CD4-positive, alpha-beta T cell treated with Interleukin-2 at 100 ng/mL for 4 hours (primary cell): Measurements from ENCODE around the gene APBA2.

ENCODE experiments used
- DNase-seq: peaks from one replicate; pipeline ENCODE4 v3.0.0-alpha.2; 2020; ENCODE audit warnings: low spot score

Gene APBA2

GRCh38 chr15:29058903-29059539 lies 173.2 kb downstream of the APBA2 start:
- DNase-seq, result no peak

DNA sequence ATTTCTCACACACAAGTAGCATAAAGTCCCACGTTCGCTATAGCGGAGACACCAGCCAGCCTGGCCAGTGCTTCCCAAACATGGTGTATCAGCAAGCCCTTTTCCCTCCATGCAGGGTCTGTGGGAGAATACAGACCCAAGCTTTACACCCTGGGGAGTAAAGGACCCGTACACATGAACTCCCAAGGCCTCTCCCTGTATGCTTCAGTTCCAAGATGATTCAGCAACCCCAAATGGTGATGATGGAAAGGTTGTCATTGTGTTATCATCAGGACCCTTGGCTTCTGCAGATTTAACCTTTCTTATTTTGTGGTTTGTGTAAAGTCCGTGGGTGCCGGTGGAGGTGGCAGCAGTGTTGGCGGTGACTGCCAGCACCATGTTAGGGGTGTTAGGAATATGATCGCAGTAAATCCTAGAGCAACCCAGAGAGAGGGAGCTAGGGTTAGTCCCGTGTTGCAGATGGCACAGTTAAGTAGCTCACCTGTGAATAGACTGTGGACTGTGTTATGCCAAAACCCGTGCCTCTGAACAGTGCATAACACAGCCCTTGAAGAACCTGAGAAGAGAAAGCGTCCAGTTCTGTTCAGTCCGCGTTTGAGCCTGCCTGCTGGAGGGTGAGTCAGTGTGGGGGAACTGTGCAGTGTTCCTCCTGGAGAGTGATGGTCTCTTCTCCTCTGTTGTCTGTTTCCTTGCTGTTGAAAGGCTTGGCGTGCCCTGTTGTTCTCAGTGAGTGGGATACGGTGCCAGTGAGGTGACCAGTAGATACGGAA lies 174.3 kb downstream of the APBA2 start:
- DNase-seq, result no peak

GRCh38 chr15:29061746-29062145 lies 176.0 kb downstream of the APBA2 start:
- no peak for DNase-seq

DNA sequence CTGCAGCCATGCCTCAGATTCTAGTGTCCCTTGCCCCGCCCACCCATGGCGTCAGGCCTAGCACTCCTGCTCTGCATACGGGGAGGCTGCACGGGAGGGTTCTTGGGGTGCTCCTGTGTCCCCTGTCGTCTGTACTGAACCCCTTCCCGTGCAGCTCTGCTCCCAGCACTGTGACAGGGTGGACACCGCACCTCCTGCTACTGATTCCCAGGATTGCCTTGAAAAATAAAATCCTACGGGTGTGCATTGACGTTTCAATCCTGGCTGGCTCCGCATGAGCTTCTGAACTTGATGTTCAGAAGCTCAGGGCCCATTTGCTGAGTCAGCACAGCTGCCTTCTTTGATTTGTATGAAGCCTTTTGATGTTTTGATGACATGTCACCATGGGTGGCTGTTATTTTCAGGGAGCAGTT lies 176.4 kb downstream of the APBA2 start:
- no peak for DNase-seq

DNA sequence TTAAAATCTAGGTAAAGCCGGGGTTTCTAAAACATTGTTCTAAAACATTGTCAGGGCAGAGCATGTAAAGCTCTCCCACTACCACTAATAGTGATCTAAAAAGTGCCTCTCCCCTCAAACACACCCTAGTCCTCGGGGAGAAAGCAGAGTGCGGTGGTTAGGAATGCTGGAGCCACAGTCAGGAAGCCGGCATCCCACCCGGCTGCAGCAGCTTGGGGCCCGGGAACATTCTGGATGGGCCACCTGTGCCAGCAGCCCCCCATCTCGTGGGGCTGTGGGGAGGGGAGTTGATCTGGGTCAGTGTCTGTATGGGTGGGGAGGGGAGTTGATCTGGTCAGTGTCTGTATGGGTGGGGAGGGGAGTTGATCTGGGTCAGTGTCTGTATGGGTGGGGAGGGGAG lies 176.9 kb downstream of the APBA2 start:
- DNase-seq, result no peak

- DNase-seq, result no peak
Observed at GRCh38 chr15:29063646-29064045, 177.9 kb downstream of the APBA2 start.

- DNase-seq, result no peak
Observed at GRCh38 chr15:29064290-29064689, 178.5 kb downstream of the APBA2 start.

GRCh38 chr15:29064731-29065130 lies 179.0 kb downstream of the APBA2 start:
- DNase-seq, result no peak

GRCh38 chr15:29065571-29065970 lies 179.8 kb downstream of the APBA2 start:
- DNase-seq, result no peak

GRCh38 chr15:29066310-29066709 lies 180.5 kb downstream of the APBA2 start:
- DNase-seq, result no peak

GRCh38 chr15:29066838-29067237 lies 181.1 kb downstream of the APBA2 start:
- no peak for DNase-seq

DNA sequence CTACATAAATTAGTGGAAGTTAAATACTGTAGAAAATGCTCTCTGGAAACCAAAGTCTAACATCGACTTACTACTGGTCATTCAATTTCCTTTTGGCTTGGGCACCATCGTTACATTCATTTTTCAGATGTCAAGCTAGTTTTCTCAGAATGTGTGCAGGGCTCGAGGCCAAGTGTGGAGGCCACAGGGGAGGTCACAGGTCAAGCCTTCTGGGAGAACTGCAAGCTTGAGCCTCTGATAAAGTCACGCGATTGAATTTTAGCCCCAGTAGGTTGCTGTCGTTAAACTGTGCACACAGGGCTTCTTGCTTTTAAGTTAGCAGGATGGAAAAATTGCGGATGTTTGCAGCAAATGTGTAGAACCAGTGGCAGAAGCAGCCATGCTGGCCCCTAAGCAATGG lies 182.2 kb downstream of the APBA2 start:
- DNase-seq, result no peak

GRCh38 chr15:29070471-29071231 lies 184.9 kb downstream of the APBA2 start:
- no peak for DNase-seq

- DNase-seq, result no peak
Observed at GRCh38 chr15:29071232-29071881, 185.6 kb downstream of the APBA2 start.

GRCh38 chr15:29071882-29072273 lies 186.1 kb downstream of the APBA2 start:
- DNase-seq, result no peak

- DNase-seq, result no peak
Observed at GRCh38 chr15:29072444-29072843, 186.7 kb downstream of the APBA2 start.

GRCh38 chr15:29074045-29074444 lies 188.3 kb downstream of the APBA2 start:
- DNase-seq, result no peak

DNA sequence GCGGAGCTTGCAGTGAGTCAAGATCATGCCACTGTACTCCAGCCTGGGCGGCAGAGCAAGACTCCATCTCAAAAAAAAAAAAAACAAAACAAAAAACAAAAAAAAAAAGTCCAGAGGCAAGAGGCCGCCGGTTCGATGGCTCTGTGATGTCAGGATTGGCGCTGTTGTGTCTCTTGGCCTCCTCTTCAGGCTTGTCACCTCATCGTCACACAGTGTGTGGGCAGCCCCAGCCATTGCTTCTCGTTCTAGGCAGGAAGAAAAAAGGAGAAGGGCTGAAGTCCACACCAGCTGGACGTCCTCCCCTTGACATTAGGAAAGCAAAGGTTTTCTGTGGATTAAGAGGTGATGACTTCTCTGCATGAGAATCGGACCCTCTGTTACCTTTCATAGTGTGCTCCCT lies 192.8 kb downstream of the APBA2 start:
- no peak for DNase-seq

- no peak for DNase-seq
Observed at GRCh38 chr15:29079479-29079878, 193.7 kb downstream of the APBA2 start.

- DNase-seq, result no peak
Observed at GRCh38 chr15:29081781-29082180, 196.0 kb downstream of the APBA2 start.

GRCh38 chr15:29083161-29083560 lies 197.4 kb downstream of the APBA2 start:
- no peak for DNase-seq

DNA sequence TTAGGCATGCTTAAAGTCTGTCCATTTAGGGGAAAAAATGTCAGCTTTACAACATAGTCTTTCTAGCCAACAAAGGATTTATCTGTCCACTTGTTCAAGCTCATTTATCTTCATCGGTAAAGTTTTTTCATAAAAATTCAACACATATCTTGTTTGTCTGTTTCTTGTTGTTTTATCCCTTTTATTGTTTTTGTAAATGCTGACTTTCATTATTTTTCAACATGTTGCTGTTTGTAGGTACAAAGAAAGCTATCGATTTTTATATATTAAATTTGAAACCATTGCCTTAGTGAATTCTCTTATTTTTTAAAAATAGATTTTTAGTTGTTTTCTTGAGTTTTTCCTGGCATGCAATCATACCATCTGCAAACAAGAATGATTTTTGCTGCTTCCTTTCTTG lies 198.1 kb downstream of the APBA2 start:
- no peak for DNase-seq

- DNase-seq, result no peak
Observed at GRCh38 chr15:29086001-29086400, 200.2 kb downstream of the APBA2 start.
